ENCODE measurements around the gene PPP1R36.
"Not testable (repeated sequence)": the region's sequence is repeated elsewhere in the genome, so short reads cannot be mapped to it uniquely, and the experiment has no call there.

Gene PPP1R36

GRCh38 chr14:64614805-64615391, 65.1 kb downstream of the PPP1R36 start:
- no peak for FAIRE-seq

- FAIRE-seq = not testable (repeated sequence)
Measured at GRCh38 chr14:64617872-64618408, 68.2 kb downstream of the PPP1R36 start.

- no peak for FAIRE-seq
Measured at GRCh38 chr14:64620910-64621309, 71.1 kb downstream of the PPP1R36 start.

DNA sequence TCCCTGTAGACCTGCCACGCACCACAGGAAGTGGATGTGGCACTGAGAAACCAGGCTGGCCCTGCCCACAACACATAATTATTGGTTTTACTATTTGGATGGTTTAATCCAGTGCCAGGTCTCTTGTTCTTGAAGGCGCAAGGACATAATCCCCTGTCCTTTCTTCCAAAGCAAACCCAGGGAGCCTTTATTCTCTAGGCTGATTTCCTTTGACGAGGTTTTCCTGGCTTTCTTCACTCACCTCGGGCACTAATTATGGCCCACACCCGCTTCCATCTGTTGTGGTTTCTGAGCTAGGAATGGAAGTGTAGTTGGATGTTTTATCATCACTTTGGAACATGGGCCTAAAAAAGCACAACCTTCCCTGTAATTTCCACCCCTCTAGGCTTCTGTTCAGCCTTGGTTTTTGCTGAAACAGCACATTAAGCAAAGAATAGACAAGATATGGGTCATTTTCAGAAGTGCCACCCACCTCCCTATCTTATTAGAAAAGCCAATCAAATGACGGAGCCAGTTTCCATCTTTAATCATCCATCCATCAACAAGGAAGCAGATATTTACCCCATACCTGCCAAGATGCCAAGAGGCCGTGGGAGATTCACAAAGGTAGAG, 73.9 kb downstream of the PPP1R36 start:
- FAIRE-seq = no peak

DNA sequence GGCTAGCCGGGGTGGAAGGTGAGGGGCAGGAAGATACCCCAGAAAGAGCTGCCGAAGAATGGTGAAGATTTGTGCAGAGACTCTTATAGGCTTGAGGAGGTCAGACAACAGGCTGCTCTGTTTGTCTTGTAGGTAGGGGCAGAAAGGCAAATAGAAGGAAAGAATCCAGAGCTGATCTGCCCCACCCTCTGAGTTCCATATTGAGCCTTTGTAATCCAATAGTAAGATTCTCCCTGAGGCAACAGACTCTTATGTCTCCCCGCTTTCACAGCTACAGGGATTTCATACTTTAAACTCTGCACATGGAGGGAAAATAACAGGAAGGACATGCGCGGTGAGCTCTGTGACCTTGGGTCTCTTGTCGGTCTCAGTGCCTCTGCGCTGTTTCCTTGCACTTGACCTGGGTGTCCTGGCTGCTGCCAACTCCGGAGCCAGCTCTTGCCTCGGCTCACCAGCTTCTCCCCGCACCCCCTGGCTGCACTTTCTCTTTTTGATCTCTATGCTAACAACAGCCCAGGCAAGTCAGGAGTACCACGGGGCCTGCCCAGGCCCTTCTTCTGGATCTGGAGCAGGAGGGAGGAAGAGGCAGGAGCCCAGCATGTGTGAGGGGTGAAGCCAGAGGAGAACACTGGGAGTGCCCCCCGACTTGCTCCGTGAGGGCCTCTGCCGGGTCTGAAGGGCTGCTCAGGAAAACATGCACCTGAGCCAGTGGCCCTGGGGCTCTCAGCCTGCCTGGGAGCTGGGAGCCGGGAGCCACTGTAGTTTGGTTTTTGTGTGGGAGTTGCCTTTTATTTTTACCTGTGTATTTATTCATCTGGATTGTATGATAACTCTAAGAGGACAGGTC, 75.8 kb downstream of the PPP1R36 start:
- no peak for FAIRE-seq

GRCh38 chr14:64628940-64629408, 79.2 kb downstream of the PPP1R36 start:
- FAIRE-seq = no peak

- no peak for FAIRE-seq
Measured at GRCh38 chr14:64630778-64631177, 81.0 kb downstream of the PPP1R36 start.

GRCh38 chr14:64631222-64631621, 81.5 kb downstream of the PPP1R36 start:
- not testable (repeated sequence) for FAIRE-seq

DNA sequence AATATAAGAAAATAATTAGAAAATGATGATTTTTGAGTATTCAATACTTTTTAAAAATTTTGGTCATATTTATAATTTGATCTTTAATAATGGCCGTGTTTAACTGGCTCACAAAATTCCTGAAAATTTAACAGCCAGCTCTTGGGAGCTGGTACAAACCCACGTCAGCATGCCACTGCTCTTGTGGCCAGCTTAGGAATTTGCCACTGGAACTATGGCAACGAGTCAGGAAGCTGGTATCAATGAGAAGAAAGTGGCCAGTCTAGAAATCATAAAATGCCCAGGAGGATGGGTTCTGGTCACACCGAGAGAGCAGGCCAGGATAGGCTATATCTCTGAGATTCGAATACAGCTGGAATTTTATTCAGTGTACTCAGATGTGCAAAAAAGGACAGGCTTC, 82.3 kb downstream of the PPP1R36 start:
- FAIRE-seq = no peak

- no peak for FAIRE-seq
Measured at GRCh38 chr14:64634558-64634957, 84.8 kb downstream of the PPP1R36 start.

GRCh38 chr14:64636208-64636979, 86.6 kb downstream of the PPP1R36 start:
- FAIRE-seq = no peak

DNA sequence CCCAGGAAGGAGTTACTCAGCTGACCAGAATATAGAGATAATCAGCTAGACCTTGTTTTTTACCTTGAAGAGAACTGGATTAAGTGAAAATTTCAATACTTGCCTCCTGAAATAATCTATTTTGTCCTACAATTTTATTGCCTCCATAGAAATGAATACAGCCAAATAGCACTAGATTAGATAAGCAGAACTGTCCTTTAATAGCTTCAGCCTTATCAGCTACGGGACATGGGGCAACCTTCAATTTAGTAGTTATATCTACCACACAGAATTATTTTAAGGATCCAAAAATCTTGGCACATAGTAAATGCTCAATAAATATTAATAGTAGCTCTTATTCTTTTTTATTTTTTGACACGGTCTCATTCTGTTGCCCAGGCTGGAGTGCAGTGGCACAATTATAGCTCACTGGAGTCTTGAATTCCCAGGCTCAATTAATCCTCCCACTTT, 87.2 kb downstream of the PPP1R36 start:
- no peak for FAIRE-seq

DNA sequence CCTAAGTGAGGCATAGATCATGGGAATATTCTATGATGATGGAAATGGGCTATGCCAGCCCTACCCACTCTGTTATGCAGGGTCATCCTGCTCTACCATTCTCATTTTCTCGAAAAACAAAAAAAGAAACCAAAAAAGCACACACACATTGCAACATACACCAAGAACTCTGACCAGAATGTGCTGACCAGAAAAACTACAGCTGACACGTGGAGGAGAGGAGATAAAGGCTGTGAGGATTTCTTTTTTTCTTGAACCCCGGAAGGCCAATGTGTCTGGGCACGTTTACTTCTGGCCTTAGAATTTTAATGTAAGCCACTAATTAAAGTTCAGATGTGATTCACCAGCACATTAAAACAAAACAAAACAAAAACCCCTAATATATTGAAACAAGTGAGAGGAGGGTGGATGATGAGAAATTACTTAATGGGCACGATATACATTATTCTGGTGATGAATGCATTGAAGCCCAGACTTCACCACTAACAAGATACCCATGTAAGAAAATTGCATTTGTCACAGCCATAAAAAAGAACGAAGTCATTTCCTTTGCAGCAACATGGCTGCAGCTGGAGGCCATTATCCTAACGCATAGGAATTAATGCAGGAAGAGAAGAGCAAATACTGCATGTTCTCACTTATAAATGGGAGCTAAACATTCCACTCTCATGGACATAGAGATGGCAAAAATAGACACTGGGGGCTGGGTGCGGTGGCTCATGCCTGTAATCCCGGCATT, 88.1 kb downstream of the PPP1R36 start:
- no peak for FAIRE-seq

GRCh38 chr14:64638625-64639024, 88.9 kb downstream of the PPP1R36 start:
- no peak for FAIRE-seq

Data from TTC549 (cell line).